Small intestine (tissue), 7 donors: ENCODE data around the gene GLI3. TPM values are rescaled to one million over a fixed set of nuclear protein-coding genes. Genes with fewer than 3 reads are reported as not detected.

Experiments used
- DNase-seq, 2 donors: peaks; one replicate each; pipeline versions ENCODE4 v3.0.0 to v3.0.0-alpha.2; 2013
- FAIRE-seq: peaks from 2 replicates; lab custom pipeline; 2012; peaks lifted over from hg19 to GRCh38; lab: Jason Lieb, UNC
- H3K27ac ChIP-seq, 3 donors: one replicate each; pipeline ENCODE4 v1.5.1; 2013; ENCODE audit warnings: low read length in 2 of 3, mild to moderate bottlenecking in 2 of 3, control low read depth in 1 of 3, inconsistent platforms in 1 of 3, low read depth in 1 of 3, moderate library complexity in 1 of 3
- H3K27me3 ChIP-seq, 3 donors: one replicate each; pipeline ENCODE4 v1.6.1; 2013; ENCODE audit warnings: low read length in 3 of 3, inconsistent platforms in 1 of 3; ENCODE audit not compliant: control insufficient read depth in 3 of 3, insufficient read depth in 3 of 3
- H3K36me3 ChIP-seq, 3 donors: one replicate each; pipeline ENCODE4 v1.6.1; 2013; ENCODE audit warnings: low read length in 3 of 3, inconsistent platforms in 1 of 3, low read depth in 1 of 3, mild to moderate bottlenecking in 1 of 3, moderate library complexity in 1 of 3; ENCODE audit not compliant: control insufficient read depth in 3 of 3, insufficient read depth in 2 of 3
- H3K4me1 ChIP-seq, 3 donors: one replicate each; pipeline ENCODE4 v1.6.1; 2013; ENCODE audit warnings: low read length in 2 of 3, inconsistent platforms in 1 of 3, low read depth in 1 of 3, mild to moderate bottlenecking in 1 of 3, moderate library complexity in 1 of 3; ENCODE audit not compliant: control insufficient read depth in 3 of 3, insufficient read depth in 2 of 3
- H3K4me3 ChIP-seq, 3 donors: one replicate each; pipeline ENCODE4 v1.5.1; 2013; ENCODE audit warnings: low read length in 3 of 3, control low read depth in 1 of 3, inconsistent platforms in 1 of 3, low read depth in 1 of 3, mild to moderate bottlenecking in 1 of 3, moderate library complexity in 1 of 3
- H3K9me3 ChIP-seq, 2 donors: one replicate each; pipeline ENCODE4 v1.6.1; 2013; ENCODE audit warnings: low read depth in 1 of 2, low read length in 1 of 2; ENCODE audit not compliant: control insufficient read depth in 2 of 2, insufficient read depth in 1 of 2
- WGBS, 3 donors: extraction: QIAGEN DNeasy Blood & Tissue Kit; methylation state at CpG; one replicate each; pipeline ENCODE4 v1.1.7; 2013; 5-methylcytosine and 5-hydroxymethylcytosine counted together
- polyA plus RNA-seq, 4 donors: library from polyadenylated mRNA; stranded (reverse) in 3 of 4; unstranded in 1 of 4; fragments of 200-250 nt in 3 of 4; fragments of 120-200 nt in 1 of 4; gene quantifications; one replicate each; pipeline versions ENCODE4 v1.2.1 to v1.2.3, GENCODE V29; 2013
- donor health status: healthy with polysubstance abuse.
- donor health status: control.
- donor health status: control.
- donor health status: Bipolar disorder and iron deficiency.
- donor health status: healthy.

Gene GLI3
- polyA plus RNA-seq, 4 donors = 0.54 to 2.7 (median 1.8) TPM; not detected in 1

GRCh38 chr7:42064534-42064933 lies 172.5 kb downstream of the GLI3 start:
- Histone ChIP-seq H3K36me3 (no peaks in the 10 kb centered on the region), H3K9me3 (no peaks in the 10 kb centered on the region), H3K27ac (no peak overlapping the region), H3K4me3 (no peak overlapping the region), H3K27me3 (no peaks in the 10 kb centered on the region), H3K4me1 (no peaks in the 10 kb centered on the region)
- WGBS, 3 donors = 77 to 81% (median 79%) methylated on average over 2 of the region's 2 CpGs
- FAIRE-seq (no peak), DNase-seq (no peak)

GRCh38 chr7:42059275-42059674 lies 177.7 kb downstream of the GLI3 start:
- H3K36me3 ChIP-seq = no peaks in the 10 kb centered on the region
- no peaks in the 10 kb centered on the region for H3K9me3 ChIP-seq
- WGBS, 3 donors = 54 to 74% (median 62%) methylated on average over 2 of the region's 2 CpGs
- FAIRE-seq (no peak), DNase-seq (no peak)
- no peak overlapping the region for H3K4me3 ChIP-seq
- no peak overlapping the region for H3K27ac ChIP-seq
- H3K27me3 ChIP-seq = no peaks in the 10 kb centered on the region
- no peaks in the 10 kb centered on the region for H3K4me1 ChIP-seq

DNA sequence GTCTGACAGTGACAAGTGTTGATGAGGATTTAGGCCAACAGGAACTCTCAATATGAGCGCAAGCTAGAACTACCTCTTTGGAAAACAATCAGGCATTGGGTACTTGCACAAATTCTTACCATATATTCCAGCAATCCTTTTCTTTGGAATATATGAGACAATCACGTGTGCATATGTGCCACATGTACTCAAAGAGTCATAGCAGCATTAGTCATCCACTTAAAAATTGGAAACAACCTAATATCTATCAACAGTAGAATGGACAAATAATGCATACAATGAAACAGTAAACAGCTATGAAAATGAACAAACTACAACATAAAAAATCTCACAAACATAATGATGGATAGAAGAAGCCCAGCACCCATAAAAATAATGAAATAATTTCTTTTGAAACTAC lies 179.7 kb downstream of the GLI3 start:
- 85 to 87% (median 86%) methylated on average over 2 of the region's 2 CpGs for WGBS, 3 donors
- Histone ChIP-seq H3K27ac (no peak overlapping the region), H3K27me3 (no peaks in the 10 kb centered on the region), H3K4me1 (no peaks in the 10 kb centered on the region), H3K36me3 (no peaks in the 10 kb centered on the region), H3K4me3 (no peak overlapping the region), H3K9me3 (no peaks in the 10 kb centered on the region)
- FAIRE-seq = no peak
- DNase-seq = no peak

- Histone ChIP-seq H3K27me3 (no peaks in the 10 kb centered on the region), H3K27ac (no peak overlapping the region), H3K36me3 (no peaks in the 10 kb centered on the region), H3K9me3 (no peaks in the 10 kb centered on the region), H3K4me1 (no peaks in the 10 kb centered on the region), H3K4me3 (no peak overlapping the region)
- WGBS, 3 donors = 64 to 77% (median 64%) methylated on average over 5 of the region's 5 CpGs
- no peak for DNase-seq
- no peak for FAIRE-seq
Observed at GRCh38 chr7:42055171-42055570, 181.8 kb downstream of the GLI3 start.

DNA sequence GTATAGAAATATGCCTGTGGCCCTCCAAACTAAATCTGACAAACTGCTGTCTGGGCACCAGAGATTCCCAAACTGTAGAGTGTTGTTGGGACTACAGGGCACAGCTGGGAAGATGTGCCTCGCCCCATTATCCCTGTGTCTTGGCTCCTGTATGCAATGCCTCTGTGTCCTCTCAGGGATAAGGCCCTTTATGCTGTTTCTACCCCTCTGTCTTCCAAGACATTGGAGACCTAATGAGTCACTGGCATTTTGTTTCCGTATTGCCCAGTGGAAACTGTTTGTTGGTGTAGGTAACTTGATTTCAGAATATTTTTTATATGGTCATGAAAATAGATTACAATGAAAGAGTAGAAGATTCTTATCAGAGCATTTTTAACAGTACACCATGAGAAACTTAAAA lies 183.2 kb downstream of the GLI3 start:
- WGBS, 3 donors = 61 to 72% (median 61%) methylated on average over 2 of the region's 2 CpGs
- Histone ChIP-seq H3K9me3 (no peaks in the 10 kb centered on the region), H3K36me3 (no peaks in the 10 kb centered on the region), H3K27ac (no peak overlapping the region), H3K4me3 (no peak overlapping the region), H3K27me3 (no peaks in the 10 kb centered on the region), H3K4me1 (no peaks in the 10 kb centered on the region)
- no peak for FAIRE-seq
- no peak for DNase-seq

GRCh38 chr7:42049761-42050160 lies 187.2 kb downstream of the GLI3 start:
- Histone ChIP-seq H3K27me3 (no peaks in the 10 kb centered on the region), H3K4me1 (no peaks in the 10 kb centered on the region), H3K27ac (no peak overlapping the region), H3K4me3 (no peak overlapping the region), H3K9me3 (no peaks in the 10 kb centered on the region), H3K36me3 (peaks cover 0 to 2% (median 0%) of the 10 kb centered on the region in 3 donors)
- DNase-seq = no peak
- 84 to 90% (median 86%) methylated on average over 5 of the region's 5 CpGs for WGBS, 3 donors
- FAIRE-seq = no peak

GRCh38 chr7:42046483-42046882 lies 190.5 kb downstream of the GLI3 start:
- H3K27ac ChIP-seq = no peak overlapping the region
- peaks cover 0 to 2% (median 0%) of the 10 kb centered on the region in 3 donors for H3K36me3 ChIP-seq
- H3K4me3 ChIP-seq = no peak overlapping the region
- DNase-seq = no peak
- FAIRE-seq = no peak
- no peaks in the 10 kb centered on the region for H3K4me1 ChIP-seq
- H3K9me3 ChIP-seq = no peaks in the 10 kb centered on the region
- WGBS, 3 donors = 56 to 59% (median 57%) methylated on average over 3 of the region's 3 CpGs
- no peaks in the 10 kb centered on the region for H3K27me3 ChIP-seq

DNA sequence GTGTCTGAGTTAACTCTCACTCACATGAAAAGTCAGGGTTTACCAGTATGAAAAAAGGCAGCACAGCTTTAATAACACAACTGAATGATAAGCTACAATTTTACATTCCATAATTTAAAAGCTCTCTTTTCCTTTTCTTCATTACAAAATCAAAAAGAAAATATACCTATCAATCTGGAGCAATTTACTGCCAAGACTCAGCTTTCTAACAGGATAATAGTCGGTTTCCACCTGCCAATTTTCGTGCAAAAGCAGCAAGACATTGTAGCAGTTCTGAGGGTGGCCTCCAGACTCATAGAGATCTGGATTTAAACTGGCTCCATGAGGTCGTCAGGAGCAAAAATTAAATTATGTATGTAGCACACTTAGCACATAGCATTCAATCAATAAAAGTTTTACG lies 191.0 kb downstream of the GLI3 start:
- Histone ChIP-seq H3K27ac (no peak overlapping the region), H3K4me1 (no peaks in the 10 kb centered on the region), H3K9me3 (no peaks in the 10 kb centered on the region), H3K36me3 (peaks cover 0 to 2% (median 0%) of the 10 kb centered on the region in 3 donors), H3K4me3 (no peak overlapping the region), H3K27me3 (no peaks in the 10 kb centered on the region)
- FAIRE-seq (no peak), DNase-seq (no peak)
- WGBS, 3 donors = 65 to 78% (median 65%) methylated on average over 4 of the region's 4 CpGs

DNA sequence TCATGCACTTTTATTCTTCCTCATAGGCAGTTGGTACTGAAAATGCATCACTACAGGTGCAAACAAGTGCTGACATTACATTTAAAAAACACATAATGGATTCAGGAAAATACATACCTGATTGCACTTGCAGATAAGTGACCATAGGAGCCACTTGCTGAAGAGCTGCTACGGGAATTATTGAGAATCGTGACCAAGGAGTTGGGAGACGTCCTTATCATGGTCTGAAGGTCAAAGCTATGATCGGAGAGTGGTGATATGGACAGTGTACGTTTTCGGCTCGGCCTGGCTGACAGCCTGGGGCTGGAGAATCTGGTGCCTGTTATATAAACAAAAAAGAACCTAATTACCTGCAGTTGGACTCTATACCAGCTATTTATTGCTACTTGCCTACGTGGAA lies 197.1 kb downstream of the GLI3 start:
- peak overlapping the region in 1 of 3 donors; percentile 44 for H3K27ac ChIP-seq
- H3K36me3 ChIP-seq = no peaks in the 10 kb centered on the region
- FAIRE-seq (no peak), DNase-seq (peak in 1 of 2 donors; percentile 65)
- WGBS, 3 donors = 11 to 60% (median 30%) methylated on average over 8 of the region's 8 CpGs
- peaks cover 0 to 11% (median 0%) of the 10 kb centered on the region in 3 donors for H3K4me1 ChIP-seq
- no peaks in the 10 kb centered on the region for H3K27me3 ChIP-seq
- no peak overlapping the region for H3K4me3 ChIP-seq
- no peaks in the 10 kb centered on the region for H3K9me3 ChIP-seq
